Measurements from ENCODE around the gene RAD51C.
"Not testable (repeated sequence)": the region's sequence is repeated elsewhere in the genome, so short reads cannot be mapped to it uniquely, and the experiment has no call there.

Gene RAD51C

GRCh38 chr17:58684462-58684861 is 7.9 kb upstream of the RAD51C start:
- DNase-seq: not testable (repeated sequence)

GRCh38 chr17:58686980-58687379 is 5.4 kb upstream of the RAD51C start:
- DNase-seq: no peak

GRCh38 chr17:58688521-58688920 is 3.9 kb upstream of the RAD51C start:
- DNase-seq: no peak

GRCh38 chr17:58690033-58690432 is 2.4 kb upstream of the RAD51C start:
- not testable (repeated sequence) for DNase-seq

- DNase-seq: peak; percentile 16
Observed at GRCh38 chr17:58691701-58692238, 632 bp upstream of the RAD51C start, which contains the start of gene TEX14. Gene TEX14 (minus strand): TSS chr17:58692045. CDS start chr17:58652001, 40,044 bp downstream.

- DNase-seq: no peak
Observed at GRCh38 chr17:58693208-58693607, 806 bp downstream of the RAD51C start.

- DNase-seq: no peak
Observed at GRCh38 chr17:58693751-58694150, 1.3 kb downstream of the RAD51C start.

GRCh38 chr17:58694302-58694701 is 1.9 kb downstream of the RAD51C start:
- DNase-seq: no peak

GRCh38 chr17:58694826-58695225 is 2.4 kb downstream of the RAD51C start:
- DNase-seq: no peak

- DNase-seq: no peak
Observed at GRCh38 chr17:58699771-58700170, 7.4 kb downstream of the RAD51C start.

- DNase-seq: no peak
Observed at GRCh38 chr17:58702045-58702476, 9.7 kb downstream of the RAD51C start.

GRCh38 chr17:58702708-58703107 is 10.3 kb downstream of the RAD51C start:
- DNase-seq: no peak

- no peak for DNase-seq
Observed at GRCh38 chr17:58703137-58703915, 10.9 kb downstream of the RAD51C start.

GRCh38 chr17:58703916-58704286 is 11.5 kb downstream of the RAD51C start:
- DNase-seq: no peak

GRCh38 chr17:58706351-58707140 is 14.1 kb downstream of the RAD51C start:
- DNase-seq: no peak

GRCh38 chr17:58710948-58711552 is 18.6 kb downstream of the RAD51C start:
- DNase-seq: peak; percentile 77

- DNase-seq: no peak
Observed at GRCh38 chr17:58722274-58722673, 29.9 kb downstream of the RAD51C start.

GRCh38 chr17:58722696-58723095 is 30.3 kb downstream of the RAD51C start:
- no peak for DNase-seq

- no peak for DNase-seq
Observed at GRCh38 chr17:58728798-58729197, 36.4 kb downstream of the RAD51C start.

GRCh38 chr17:58730937-58731336 is 38.5 kb downstream of the RAD51C start:
- DNase-seq: no peak

GRCh38 chr17:58734040-58734439 is 41.6 kb downstream of the RAD51C start:
- DNase-seq: no peak

GRCh38 chr17:58734811-58735210 is 42.4 kb downstream of the RAD51C start:
- no peak for DNase-seq

- no peak for DNase-seq
Observed at GRCh38 chr17:58741121-58741625, 48.8 kb downstream of the RAD51C start.

All from DMS53 (cell line).